ENCODE results near the gene OGFOD2. TPM values are rescaled to one million over a fixed set of nuclear protein-coding genes. Genes with fewer than 3 reads are reported as not detected.

OGFOD2 gene
- total and polyA plus RNA-seq, 2 of the 13 experiments (the other 11 are each of a cell fraction or from before 2014, with no cell fraction given): 13.2 to 14.6 TPM

DNA sequence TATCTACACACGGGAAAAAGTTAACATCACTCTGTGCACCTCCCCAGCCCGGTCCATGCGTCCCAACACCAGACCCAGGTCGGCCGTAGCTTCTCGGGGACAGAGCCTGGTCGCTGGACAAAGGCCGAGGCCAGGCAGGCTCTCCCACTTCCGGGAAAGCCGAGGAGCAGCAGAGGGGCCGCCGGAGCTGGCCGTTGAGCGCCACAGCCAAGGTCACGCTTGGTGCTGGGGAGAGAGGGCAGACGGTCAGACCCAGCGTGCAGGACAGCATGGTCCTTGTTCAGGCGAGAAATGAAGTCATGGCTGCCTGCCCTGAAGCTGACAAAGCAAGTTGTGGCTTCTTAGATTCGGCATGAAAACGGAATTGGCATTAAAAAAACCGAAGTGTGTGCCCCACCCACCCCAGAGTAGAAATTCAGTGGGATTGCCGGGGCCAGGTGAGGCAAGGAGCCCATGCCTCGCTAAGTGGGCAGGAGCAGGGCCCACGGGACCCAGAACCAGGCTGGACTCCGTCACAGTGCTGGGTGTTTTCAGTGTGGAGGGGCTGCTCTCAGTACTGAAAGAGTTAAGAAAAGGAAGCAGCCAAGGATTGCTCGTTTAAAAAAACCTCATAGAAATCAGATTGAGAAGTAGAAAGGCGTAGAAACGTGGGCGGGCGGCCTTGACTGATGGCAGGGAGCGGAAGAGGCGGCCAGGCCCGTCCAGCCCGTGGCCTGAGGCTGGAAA is 9.7 kb downstream of the OGFOD2 start (continued):
- TF ChIP-seq, protein P1, sequence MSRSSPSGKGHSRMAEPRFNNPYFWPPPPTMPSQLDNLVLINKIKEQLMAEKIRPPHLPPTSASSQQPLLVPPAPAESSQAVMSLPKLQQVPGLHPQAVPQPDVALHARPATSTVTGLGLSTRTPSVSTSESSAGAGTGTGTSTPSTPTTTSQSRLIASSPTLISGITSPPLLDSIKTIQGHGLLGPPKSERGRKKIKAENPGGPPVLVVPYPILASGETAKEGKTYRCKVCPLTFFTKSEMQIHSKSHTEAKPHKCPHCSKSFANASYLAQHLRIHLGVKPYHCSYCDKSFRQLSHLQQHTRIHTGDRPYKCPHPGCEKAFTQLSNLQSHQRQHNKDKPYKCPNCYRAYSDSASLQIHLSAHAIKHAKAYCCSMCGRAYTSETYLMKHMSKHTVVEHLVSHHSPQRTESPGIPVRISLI (CRISPR knock-in tag; IDR thresholded peaks at IDR 0.05; ENCODE audit: borderline replicate concordance): peak; percentile 13; the same call in 1 of the 2 replicates
- TF ChIP-seq ZNF766 (CRISPR knock-in tag; IDR thresholded peaks at IDR 0.05; ENCODE audit: borderline replicate concordance) (no peak), WIZ (CRISPR knock-in tag; IDR thresholded peaks at IDR 0.05) (no peak), MXI1 (IDR thresholded peaks at IDR 0.05; ENCODE audit: borderline replicate concordance, low read depth, low read length) (peak; percentile 76; the same call in 1 of the 3 replicates), CAMTA2 (CRISPR knock-in tag; IDR thresholded peaks at IDR 0.05; ENCODE audit: borderline replicate concordance) (no peak), NFKBIZ (CRISPR knock-in tag; IDR thresholded peaks at IDR 0.05) (peak; percentile 43; the same call in 1 of the 2 replicates), HNRNPLL (IDR thresholded peaks at IDR 0.05; ENCODE audit: low read depth, low read length, poor library complexity, severe bottlenecking) (peak; percentile 31), NFIB (CRISPR knock-in tag; IDR thresholded peaks at IDR 0.05; ENCODE audit: borderline replicate concordance) (no peak), MXD4 (CRISPR knock-in tag; IDR thresholded peaks at IDR 0.05) (peak; percentile 53; the same call in 1 of the 2 replicates), GZF1 (CRISPR knock-in tag; IDR thresholded peaks at IDR 0.05) (peak; percentile 15; the same call in 1 of the 2 replicates), ZNF468 (CRISPR knock-in tag; IDR thresholded peaks at IDR 0.05) (no peak), PRMT3 (CRISPR knock-in tag; IDR thresholded peaks at IDR 0.05; ENCODE audit: borderline replicate concordance, low read depth) (no peak), ZNF883 (CRISPR knock-in tag; IDR thresholded peaks at IDR 0.05; ENCODE audit: not compliant biosample characterization) (peak; percentile 88)
- TF ChIP-seq, protein P2, sequence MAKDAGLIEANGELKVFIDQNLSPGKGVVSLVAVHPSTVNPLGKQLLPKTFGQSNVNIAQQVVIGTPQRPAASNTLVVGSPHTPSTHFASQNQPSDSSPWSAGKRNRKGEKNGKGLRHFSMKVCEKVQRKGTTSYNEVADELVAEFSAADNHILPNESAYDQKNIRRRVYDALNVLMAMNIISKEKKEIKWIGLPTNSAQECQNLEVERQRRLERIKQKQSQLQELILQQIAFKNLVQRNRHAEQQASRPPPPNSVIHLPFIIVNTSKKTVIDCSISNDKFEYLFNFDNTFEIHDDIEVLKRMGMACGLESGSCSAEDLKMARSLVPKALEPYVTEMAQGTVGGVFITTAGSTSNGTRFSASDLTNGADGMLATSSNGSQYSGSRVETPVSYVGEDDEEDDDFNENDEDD (CRISPR knock-in tag; IDR thresholded peaks at IDR 0.05; ENCODE audit: borderline replicate concordance): peak; percentile 85; the same call in 1 of the 2 replicates
- TF ChIP-seq, protein P3, sequence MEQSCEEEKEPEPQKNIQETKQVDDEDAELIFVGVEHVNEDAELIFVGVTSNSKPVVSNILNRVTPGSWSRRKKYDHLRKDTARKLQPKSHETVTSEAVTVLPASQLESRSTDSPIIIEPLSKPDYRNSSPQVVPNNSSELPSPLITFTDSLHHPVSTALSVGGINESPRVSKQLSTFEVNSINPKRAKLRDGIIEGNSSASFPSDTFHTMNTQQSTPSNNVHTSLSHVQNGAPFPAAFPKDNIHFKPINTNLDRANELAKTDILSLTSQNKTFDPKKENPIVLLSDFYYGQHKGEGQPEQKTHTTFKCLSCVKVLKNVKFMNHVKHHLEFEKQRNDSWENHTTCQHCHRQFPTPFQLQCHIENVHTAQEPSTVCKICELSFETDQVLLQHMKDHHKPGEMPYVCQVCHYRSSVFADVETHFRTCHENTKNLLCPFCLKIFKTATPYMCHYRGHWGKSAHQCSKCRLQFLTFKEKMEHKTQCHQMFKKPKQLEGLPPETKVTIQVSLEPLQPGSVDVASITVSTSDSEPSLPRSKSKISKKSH (CRISPR knock-in tag; IDR thresholded peaks at IDR 0.05; ENCODE audit: borderline replicate concordance): peak; percentile 50; the same call in 1 of the 2 replicates
- TF ChIP-seq, protein P4, sequence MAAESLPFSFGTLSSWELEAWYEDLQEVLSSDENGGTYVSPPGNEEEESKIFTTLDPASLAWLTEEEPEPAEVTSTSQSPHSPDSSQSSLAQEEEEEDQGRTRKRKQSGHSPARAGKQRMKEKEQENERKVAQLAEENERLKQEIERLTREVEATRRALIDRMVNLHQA (CRISPR knock-in tag; IDR thresholded peaks at IDR 0.05): no peak

All from HepG2 (cell line).